ENCODE measurements around the gene ARMH4. TPM values are rescaled to one million over a fixed set of nuclear protein-coding genes. Genes with fewer than 3 reads are reported as not detected.
A peak's percentile ranks its signal among the peaks of the same experiment; 100 is the strongest.

The ARMH4 gene, protein sequence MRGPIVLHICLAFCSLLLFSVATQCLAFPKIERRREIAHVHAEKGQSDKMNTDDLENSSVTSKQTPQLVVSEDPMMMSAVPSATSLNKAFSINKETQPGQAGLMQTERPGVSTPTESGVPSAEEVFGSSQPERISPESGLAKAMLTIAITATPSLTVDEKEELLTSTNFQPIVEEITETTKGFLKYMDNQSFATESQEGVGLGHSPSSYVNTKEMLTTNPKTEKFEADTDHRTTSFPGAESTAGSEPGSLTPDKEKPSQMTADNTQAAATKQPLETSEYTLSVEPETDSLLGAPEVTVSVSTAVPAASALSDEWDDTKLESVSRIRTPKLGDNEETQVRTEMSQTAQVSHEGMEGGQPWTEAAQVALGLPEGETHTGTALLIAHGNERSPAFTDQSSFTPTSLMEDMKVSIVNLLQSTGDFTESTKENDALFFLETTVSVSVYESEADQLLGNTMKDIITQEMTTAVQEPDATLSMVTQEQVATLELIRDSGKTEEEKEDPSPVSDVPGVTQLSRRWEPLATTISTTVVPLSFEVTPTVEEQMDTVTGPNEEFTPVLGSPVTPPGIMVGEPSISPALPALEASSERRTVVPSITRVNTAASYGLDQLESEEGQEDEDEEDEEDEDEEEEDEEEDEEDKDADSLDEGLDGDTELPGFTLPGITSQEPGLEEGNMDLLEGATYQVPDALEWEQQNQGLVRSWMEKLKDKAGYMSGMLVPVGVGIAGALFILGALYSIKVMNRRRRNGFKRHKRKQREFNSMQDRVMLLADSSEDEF
- total RNA-seq (not detected in 2 replicates), polyA plus RNA-seq (not detected in 2 replicates), polyA minus RNA-seq (2.2 TPM in 1 of 2 replicates, not detected in the other)
- total RNA-seq (2013), result 0.54 TPM

DNA sequence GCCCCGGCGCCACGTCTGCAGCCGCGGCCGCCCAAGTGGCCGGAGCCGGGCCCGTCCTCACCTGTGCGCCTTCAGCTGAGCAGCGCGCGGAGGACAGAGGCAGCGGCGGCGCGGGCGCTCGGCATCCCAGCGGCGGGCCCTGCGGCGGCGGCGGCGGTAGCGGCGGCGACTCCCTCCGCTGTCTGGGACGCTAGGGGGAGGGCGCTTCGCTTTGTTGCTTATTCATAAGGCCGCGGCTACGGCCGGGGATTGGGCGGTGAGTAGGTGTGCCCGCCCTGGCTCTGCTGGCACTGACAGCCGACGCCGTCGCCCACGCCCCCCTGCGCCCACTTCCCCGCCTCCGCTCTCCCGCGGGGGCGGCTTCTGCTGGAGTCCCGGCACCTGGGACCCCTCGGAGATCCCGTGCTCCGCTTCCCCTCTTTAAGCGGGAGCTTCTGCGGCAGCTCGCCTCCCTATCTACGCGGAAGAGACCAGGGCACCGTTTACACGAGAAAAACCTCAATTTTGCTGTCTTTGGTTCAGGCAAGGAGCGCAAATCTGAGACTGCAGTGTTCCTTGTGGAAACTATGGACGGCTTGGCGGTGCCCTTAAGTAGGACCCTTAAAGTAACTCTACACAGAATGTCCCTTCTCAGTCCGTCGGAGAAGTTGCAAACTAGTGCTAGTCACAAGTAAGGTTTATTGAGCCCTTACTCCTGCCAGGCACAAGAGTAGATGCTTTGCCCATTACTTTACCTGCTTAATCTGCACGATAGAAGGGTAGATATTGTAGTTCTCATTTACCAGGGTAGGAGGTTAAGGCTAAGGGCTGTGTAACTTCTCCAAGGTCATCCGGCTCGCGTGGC is at the start of gene ARMH4:
Gene ARMH4 (minus strand): TSS at position 200 of the 844 bp plus-strand sequence. CDS start 12,855 bp downstream, outside the sequence.
- Mint-ChIP-seq H3K9me3 (ENCODE audit: insufficient read depth) (no peaks in the 10 kb centered on the region), H3K27me3 (peaks cover 50% of the 10 kb centered on the region), H3K27ac (no peak within 1 kb of the TSS), H3K4me1 (peaks cover 16% of the 10 kb centered on the region), H3K4me3 (peak within 1 kb of the TSS; percentile 86)
- DNase-seq (peak; percentile 74), ATAC-seq (ENCODE audit: low read depth) (peak; percentile 98)
- no peak within 1 kb of the TSS for H3K27ac ChIP-seq (ENCODE audit: low read length in 2 of 2)
- ChIA-PET CTCF (no interaction called here), POLR2A (interaction anchor here (0.5 to 0.6 kb wide), 2 partner anchors 61 to 101 kb away, joined by 3 read pairs; no protein-coding TSS in a partner anchor)
- peak within 1 kb of the TSS; percentile 72 for H2AFZ ChIP-seq (ENCODE audit: insufficient read depth, low read depth, low read length, poor library complexity, severe bottlenecking)
- intact Hi-C loops (cut with micrococcal nuclease), result loop anchor here (1.0 kb wide), 1 partner anchor 47 kb away; no protein-coding TSS in a partner anchor
- peak within 1 kb of the TSS; percentile 65 for H3K9ac ChIP-seq (ENCODE audit: low read length)
- no peaks in the 10 kb centered on the region for H3K9me3 ChIP-seq (ENCODE audit: control extremely low read depth in 1 of 3, control insufficient read depth in 2 of 3, insufficient read depth in 1 of 3, low read length in 2 of 3)
- H3K27me3 ChIP-seq (replicated peaks in 1 of 4; ENCODE audit: control extremely low read depth in 1 of 4, control insufficient read depth in 3 of 4, insufficient read depth in 4 of 4, low read length in 3 of 4), result peaks cover 0 to 33% (median 23%) of the 10 kb centered on the region in 4 experiments
- H4K20me1 ChIP-seq (ENCODE audit: control insufficient read depth, insufficient read depth, low read length, poor library complexity, severe bottlenecking), result no peaks in the 10 kb centered on the region
- H3K4me2 ChIP-seq (replicated peaks; ENCODE audit: low read depth, low read length, poor library complexity, severe bottlenecking), result peak within 1 kb of the TSS; percentile 91
- H3K79me2 ChIP-seq (ENCODE audit: control insufficient read depth, insufficient read depth, low read length), result no peaks in the 10 kb centered on the region
- peak within 1 kb of the TSS; percentile 41 to 65 (median 54) for H3K4me3 ChIP-seq (ENCODE audit: control extremely low read depth in 1 of 5, extremely low read depth in 1 of 5, insufficient read depth in 1 of 5, low read depth in 2 of 5, low read length in 4 of 5)
- TF ChIP-seq, protein P1, sequence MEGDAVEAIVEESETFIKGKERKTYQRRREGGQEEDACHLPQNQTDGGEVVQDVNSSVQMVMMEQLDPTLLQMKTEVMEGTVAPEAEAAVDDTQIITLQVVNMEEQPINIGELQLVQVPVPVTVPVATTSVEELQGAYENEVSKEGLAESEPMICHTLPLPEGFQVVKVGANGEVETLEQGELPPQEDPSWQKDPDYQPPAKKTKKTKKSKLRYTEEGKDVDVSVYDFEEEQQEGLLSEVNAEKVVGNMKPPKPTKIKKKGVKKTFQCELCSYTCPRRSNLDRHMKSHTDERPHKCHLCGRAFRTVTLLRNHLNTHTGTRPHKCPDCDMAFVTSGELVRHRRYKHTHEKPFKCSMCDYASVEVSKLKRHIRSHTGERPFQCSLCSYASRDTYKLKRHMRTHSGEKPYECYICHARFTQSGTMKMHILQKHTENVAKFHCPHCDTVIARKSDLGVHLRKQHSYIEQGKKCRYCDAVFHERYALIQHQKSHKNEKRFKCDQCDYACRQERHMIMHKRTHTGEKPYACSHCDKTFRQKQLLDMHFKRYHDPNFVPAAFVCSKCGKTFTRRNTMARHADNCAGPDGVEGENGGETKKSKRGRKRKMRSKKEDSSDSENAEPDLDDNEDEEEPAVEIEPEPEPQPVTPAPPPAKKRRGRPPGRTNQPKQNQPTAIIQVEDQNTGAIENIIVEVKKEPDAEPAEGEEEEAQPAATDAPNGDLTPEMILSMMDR (IDR thresholded peaks at IDR 0.05), result no peak
- TF ChIP-seq EZH2 (IDR thresholded peaks at IDR 0.05; ENCODE audit: borderline replicate concordance, insufficient read depth, low read depth, low read length, poor library complexity, severe bottlenecking), result no peak
- H3K36me3 ChIP-seq (replicated peaks in 1 of 2; ENCODE audit: control extremely low read depth in 1 of 2, control insufficient read depth in 1 of 2, extremely low read depth in 1 of 2, insufficient read depth in 2 of 2, low read length in 1 of 2), result no peaks in the 10 kb centered on the region
- WGBS (ENCODE audit: insufficient coverage), result 2% methylated on average over 67 of the region's 70 CpGs
- peaks cover 14 to 17% of the 10 kb centered on the region in 2 donors for H3K4me1 ChIP-seq (ENCODE audit: control insufficient read depth in 2 of 2, insufficient read depth in 2 of 2, low read length in 2 of 2)

All from B cell (primary cell).